KOPT-K1 (cell line): ENCODE results near the gene PCAT6.

Experiments
- H3K27ac ChIP-seq: fragments of 200-600 bp; sonication (generic); 2 replicates; pipeline ENCODE4 v1.5.1; 2016; ENCODE audit warnings: antibody characterized with exemption, mild to moderate bottlenecking, low read depth, low read length; ENCODE audit not compliant: poor library complexity, severe bottlenecking
- H3K36me3 ChIP-seq: fragments of 200-600 bp; sonication (generic); 2 replicates; pipeline ENCODE4 v1.5.1; 2017; ENCODE audit warnings: antibody characterized with exemption, mild to moderate bottlenecking, low read length, moderate library complexity; ENCODE audit not compliant: insufficient read depth
- H3K9me3 ChIP-seq: fragments of 200-600 bp; sonication (generic); 2 replicates; pipeline ENCODE4 v1.5.1; 2017; ENCODE audit warnings: antibody characterized with exemption, low read length, mild to moderate bottlenecking; ENCODE audit not compliant: insufficient read depth, poor library complexity, severe bottlenecking

The PCAT6 gene

GRCh38 chr1:202852163-202852904 is 41.6 kb downstream of the PCAT6 start:
- H3K9me3 ChIP-seq = no peaks in the 10 kb centered on the region
- H3K27ac ChIP-seq = no peak overlapping the region
- H3K36me3 ChIP-seq = no peaks in the 10 kb centered on the region

- Histone ChIP-seq H3K27ac (no peak overlapping the region), H3K36me3 (no peaks in the 10 kb centered on the region)
Observed at GRCh38 chr1:202854787-202855186, 44.0 kb downstream of the PCAT6 start.

DNA sequence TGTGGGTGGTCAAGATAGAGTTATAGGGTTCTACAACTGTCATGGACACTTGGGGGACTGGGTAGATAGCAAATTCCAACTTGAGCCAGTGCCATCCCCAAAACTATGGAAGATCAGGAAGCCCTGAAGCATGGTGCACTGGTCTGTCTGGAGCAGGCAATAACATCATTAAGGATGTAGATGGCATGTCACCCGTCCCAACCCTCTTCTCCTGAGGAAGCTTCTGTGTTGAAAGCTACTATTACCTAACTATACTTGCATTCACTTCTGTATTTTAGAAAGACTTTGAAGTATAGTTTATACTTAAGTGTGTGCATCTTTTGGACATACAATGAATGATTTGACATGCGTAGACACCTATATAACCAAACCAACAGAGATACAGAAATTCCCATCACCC is 45.3 kb downstream of the PCAT6 start:
- Histone ChIP-seq H3K36me3 (no peaks in the 10 kb centered on the region), H3K9me3 (no peaks in the 10 kb centered on the region), H3K27ac (no peak overlapping the region)

More at GRCh38 chr1:202854787-202855186, 44.0 kb downstream of the PCAT6 start:
- no peaks in the 10 kb centered on the region for H3K9me3 ChIP-seq

DNA sequence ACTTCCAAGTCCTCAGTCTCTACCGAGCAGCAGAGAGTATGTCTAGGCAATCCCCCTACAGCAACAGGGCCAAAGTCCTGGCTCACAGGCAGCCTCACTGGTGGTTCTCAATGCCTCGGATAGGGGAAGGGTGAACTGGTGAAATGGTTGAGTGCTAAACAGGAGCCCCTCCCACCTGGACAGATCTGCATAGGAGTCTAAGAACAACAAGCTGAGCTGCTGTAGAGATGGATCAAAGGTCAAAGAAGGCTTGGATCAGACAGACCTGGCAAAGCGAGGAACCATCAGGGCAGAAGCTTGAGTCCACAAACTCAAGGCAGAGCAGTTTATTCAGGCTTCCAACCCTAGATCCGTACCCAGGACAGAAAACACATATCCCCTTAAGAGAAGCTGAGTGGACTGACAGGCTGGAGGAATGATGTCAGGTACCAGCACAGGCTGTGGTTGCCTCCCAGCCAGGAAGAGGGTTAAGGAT is 46.4 kb downstream of the PCAT6 start:
- H3K9me3 ChIP-seq = no peaks in the 10 kb centered on the region
- no peak overlapping the region for H3K27ac ChIP-seq
- no peaks in the 10 kb centered on the region for H3K36me3 ChIP-seq

GRCh38 chr1:202858331-202858730 is 47.6 kb downstream of the PCAT6 start:
- H3K9me3 ChIP-seq = no peaks in the 10 kb centered on the region
- H3K36me3 ChIP-seq = no peaks in the 10 kb centered on the region
- H3K27ac ChIP-seq = no peak overlapping the region

GRCh38 chr1:202858789-202859414 is 48.1 kb downstream of the PCAT6 start:
- Histone ChIP-seq H3K27ac (no peak overlapping the region), H3K36me3 (no peaks in the 10 kb centered on the region), H3K9me3 (no peaks in the 10 kb centered on the region)

- H3K36me3 ChIP-seq = no peaks in the 10 kb centered on the region
- H3K27ac ChIP-seq = no peak overlapping the region
Observed at GRCh38 chr1:202860744-202861419, 50.1 kb downstream of the PCAT6 start.

More at GRCh38 chr1:202860744-202861419, 50.1 kb downstream of the PCAT6 start:
- no peaks in the 10 kb centered on the region for H3K9me3 ChIP-seq
